ENCODE data around the gene LGALS7B. TPM values are rescaled to one million over a fixed set of nuclear protein-coding genes. Genes with fewer than 3 reads are reported as not detected.

Gene LGALS7B
- total and polyA plus RNA-seq, 2 of the 8 experiments (the other 6 are each of a cell fraction or from before 2014, with no cell fraction given), result 3.6 TPM; not detected in 1

DNA sequence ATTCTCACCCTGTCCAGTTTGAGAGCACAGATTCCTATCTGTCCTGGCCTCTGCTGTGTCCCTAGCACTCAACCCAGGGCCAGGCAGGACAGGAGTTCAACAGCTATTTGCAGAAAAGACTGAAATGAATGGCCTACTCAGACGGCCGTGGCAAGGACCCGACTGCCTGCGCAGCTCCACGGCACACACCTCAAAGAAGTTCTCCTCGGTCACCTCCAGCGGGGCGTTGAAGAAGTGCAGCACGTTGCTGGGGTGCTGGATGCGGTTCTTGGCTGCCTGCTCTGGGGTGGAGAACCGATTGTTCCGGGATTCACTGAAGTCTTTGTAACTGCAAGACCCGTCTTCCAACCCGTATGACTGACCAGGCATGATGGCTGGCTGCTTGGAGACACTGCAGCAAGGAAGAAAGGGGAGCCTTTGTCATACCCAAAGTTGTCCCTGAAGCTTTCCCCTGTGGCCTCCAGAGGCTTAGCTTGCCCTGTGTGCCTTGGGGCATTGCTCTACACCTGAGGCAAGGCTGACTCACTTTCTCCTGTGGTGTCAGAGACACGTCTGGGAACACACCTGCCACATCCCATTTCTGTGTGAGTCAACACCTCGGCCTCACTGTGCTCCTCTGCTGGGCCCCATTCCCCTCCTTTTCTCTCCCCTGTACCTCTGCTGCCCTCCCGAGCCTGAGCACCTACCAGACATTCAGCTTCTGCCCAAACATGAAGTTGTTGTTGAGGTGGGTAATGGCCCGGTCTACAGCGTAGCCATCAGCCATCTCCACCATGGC is 49.4 kb downstream of the LGALS7B start:
- Histone ChIP-seq H3K56ac (replicated peaks; ENCODE audit: insufficient read length, low read depth, low read length) (no peak overlapping the region), H3K79me1 (ENCODE audit: low read depth, low read length) (peaks cover 7% of the 10 kb centered on the region; the same call in 1 of the 2 replicates), H3K4ac (replicated peaks; ENCODE audit: insufficient read length, low read depth, low read length) (no peak overlapping the region), H4K5ac (ENCODE audit: insufficient read length, low read depth, low read length) (no peak overlapping the region), H2AFZ (ENCODE audit: low read length) (no peak overlapping the region), H2BK12ac (ENCODE audit: low read depth, low read length) (no peak overlapping the region), H4K8ac (ENCODE audit: extremely low read depth, insufficient read depth, low read length) (peak overlapping the region; percentile 76; the same call in 1 of the 2 replicates), H3K9me3 (ENCODE audit: insufficient read depth in 2 of 2, low read depth in 1 of 2, low read length in 1 of 2) (no peaks in the 10 kb centered on the region), H3K4me2 (ENCODE audit: insufficient read depth in 1 of 2, low read depth in 2 of 2, low read length in 2 of 2) (no peak overlapping the region), H3K23ac (ENCODE audit: insufficient read length) (no peak overlapping the region), H3K9ac (replicated peaks in 1 of 4; ENCODE audit: extremely low read depth in 1 of 4, low read depth in 3 of 4, low read length in 3 of 4) (no peak overlapping the region; a peak in 1 of 7 replicates), H3K18ac (ENCODE audit: extremely low read depth, low read length) (no peak overlapping the region), H3K79me2 (ENCODE audit: control insufficient read depth in 1 of 2, insufficient read depth in 2 of 2, low read length in 2 of 2) (peaks cover 0 to 22% of the 10 kb centered on the region in 2 experiments; a peak in 2 of 4 replicates), H4K91ac (replicated peaks; ENCODE audit: insufficient read length, low read length) (no peak overlapping the region), H2BK120ac (replicated peaks; ENCODE audit: low read depth, low read length) (no peak overlapping the region), H2BK15ac (ENCODE audit: low read length) (no peak overlapping the region), H3K4me1 (replicated peaks in 1 of 4; ENCODE audit: control insufficient read depth in 3 of 4, insufficient read depth in 4 of 4, low read length in 3 of 4) (no peaks in the 10 kb centered on the region), H3K23me2 (ENCODE audit: low read depth, low read length) (no peaks in the 10 kb centered on the region), H3K27ac (ENCODE audit: low read depth, low read length) (no peak overlapping the region; the same call in 1 of the 2 replicates), H3K4me3 (ENCODE audit: extremely low read depth in 1 of 4, insufficient read depth in 2 of 4, low read depth in 3 of 4, low read length in 4 of 4) (no peak overlapping the region), H2BK5ac (ENCODE audit: low read depth, low read length) (peak overlapping the region; percentile 39; the same call in 1 of the 2 replicates), H4K20me1 (replicated peaks in 1 of 2; ENCODE audit: control insufficient read depth in 1 of 2, insufficient read depth in 2 of 2, low read length in 2 of 2) (peaks cover 27 to 40% of the 10 kb centered on the region in 2 experiments), H3K27me3 (replicated peaks in 1 of 4; ENCODE audit: control insufficient read depth in 3 of 4, extremely low read depth in 1 of 4, insufficient read depth in 3 of 4, low read length in 3 of 4) (no peaks in the 10 kb centered on the region), H2AK5ac (ENCODE audit: low read depth, low read length) (no peak overlapping the region), H3K14ac (ENCODE audit: insufficient read length) (no peak overlapping the region), H3K36me3 (ENCODE audit: control insufficient read depth in 2 of 4, insufficient read depth in 4 of 4, low read length in 3 of 4) (peaks cover 68 to 81% (median 75%) of the 10 kb centered on the region in 4 experiments), H2BK20ac (ENCODE audit: low read length) (no peak overlapping the region)
- FAIRE-seq (no peak), DNase-seq (ENCODE audit: low read depth in 1 of 2, low spot score in 2 of 2) (no peak)
- CTCF ChIA-PET (ENCODE audit: partially characterized antibody), result interaction anchor here (0.6 to 1.5 kb wide), 5 partner anchors 9 to 501 kb away, joined by 3 to 4 read pairs (median 3); partner anchors contain the start of genes MRPS12 and SARS2
- POLR2A ChIA-PET (ENCODE audit: partially characterized antibody), result interaction anchor here (0.7 to 14.2 kb wide), 23 partner anchors 7 to 361 kb away, joined by 3 to 376 read pairs (median 3); partner anchors contain the start of genes CCER2, HNRNPL, MRPS12 and NFKBIB
- WGBS, 2 experiments (ENCODE audit: extremely low coverage in 1 of 2, insufficient coverage in 1 of 2, insufficient read length in 1 of 2, insufficient replicate concordance in 2 of 2, low coverage in 1 of 2, low lambda C conversion rate in 2 of 2, missing lambda C conversion rate in 1 of 2), result 89% methylated on average over 19 of the region's 19 CpGs; no CpG with 5 or more reads in 1 of the 2 experiments
- no peak for TF ChIP-seq RNF2 (IDR thresholded peaks at IDR 0.05; ENCODE audit: borderline replicate concordance, low read depth, low read length, missing control alignments, poor library complexity, severe bottlenecking)
- no peak for TF ChIP-seq JUND (IDR thresholded peaks at IDR 0.05; ENCODE audit: low read length)
- TF ChIP-seq KDM5A (IDR thresholded peaks at IDR 0.05; ENCODE audit: low read length), result no peak
- TF ChIP-seq, protein P1, sequence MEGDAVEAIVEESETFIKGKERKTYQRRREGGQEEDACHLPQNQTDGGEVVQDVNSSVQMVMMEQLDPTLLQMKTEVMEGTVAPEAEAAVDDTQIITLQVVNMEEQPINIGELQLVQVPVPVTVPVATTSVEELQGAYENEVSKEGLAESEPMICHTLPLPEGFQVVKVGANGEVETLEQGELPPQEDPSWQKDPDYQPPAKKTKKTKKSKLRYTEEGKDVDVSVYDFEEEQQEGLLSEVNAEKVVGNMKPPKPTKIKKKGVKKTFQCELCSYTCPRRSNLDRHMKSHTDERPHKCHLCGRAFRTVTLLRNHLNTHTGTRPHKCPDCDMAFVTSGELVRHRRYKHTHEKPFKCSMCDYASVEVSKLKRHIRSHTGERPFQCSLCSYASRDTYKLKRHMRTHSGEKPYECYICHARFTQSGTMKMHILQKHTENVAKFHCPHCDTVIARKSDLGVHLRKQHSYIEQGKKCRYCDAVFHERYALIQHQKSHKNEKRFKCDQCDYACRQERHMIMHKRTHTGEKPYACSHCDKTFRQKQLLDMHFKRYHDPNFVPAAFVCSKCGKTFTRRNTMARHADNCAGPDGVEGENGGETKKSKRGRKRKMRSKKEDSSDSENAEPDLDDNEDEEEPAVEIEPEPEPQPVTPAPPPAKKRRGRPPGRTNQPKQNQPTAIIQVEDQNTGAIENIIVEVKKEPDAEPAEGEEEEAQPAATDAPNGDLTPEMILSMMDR (IDR thresholded peaks at IDR 0.05; ENCODE audit: control extremely low read depth in 1 of 3, insufficient read depth in 1 of 3, low read depth in 1 of 3, low read length in 3 of 3), result no peak
- TF ChIP-seq POU5F1 (IDR thresholded peaks at IDR 0.05; ENCODE audit: low read depth, low read length), result no peak
- no peak for TF ChIP-seq CTBP2 (IDR thresholded peaks at IDR 0.05; ENCODE audit: borderline replicate concordance, insufficient read depth, insufficient read length, low read length)
- no peak for TF ChIP-seq HDAC2 (IDR thresholded peaks at IDR 0.05; ENCODE audit: borderline replicate concordance in 1 of 2, low read depth in 2 of 2, low read length in 2 of 2)
- TF ChIP-seq ASH2L (IDR thresholded peaks at IDR 0.05; ENCODE audit: low read length), result no peak
